DOHH2 (cell line): ENCODE data around the gene NOMO2.
"Not testable (repeated sequence)": the region's sequence is repeated elsewhere in the genome, so short reads cannot be mapped to it uniquely, and the experiment has no call there.

Source experiments
- H3F3A ChIP-seq: fragments of 200-600 bp; sonication (generic), shearing (Covaris generic); 2 replicates; pipeline ENCODE4 v1.6.0; 2016; ENCODE audit warnings: antibody characterized with exemption, mild to moderate bottlenecking; ENCODE audit not compliant: control insufficient read depth, insufficient read depth
- H3K27ac ChIP-seq: fragments of 200-600 bp; sonication (generic); 2 replicates; pipeline ENCODE4 v1.5.1; 2014; ENCODE audit warnings: low read depth, mild to moderate bottlenecking, low read length, moderate library complexity
- H3K27me3 ChIP-seq: fragments of 200-600 bp; sonication (generic); 2 replicates; pipeline ENCODE4 v1.6.1; 2014; ENCODE audit warnings: mild to moderate bottlenecking, low read length, mixed read lengths; ENCODE audit not compliant: control insufficient read depth
- H3K36me3 ChIP-seq: fragments of 200-600 bp; sonication (generic); 2 replicates; pipeline ENCODE4 v1.6.1; 2014; ENCODE audit warnings: mild to moderate bottlenecking, low read length, moderate library complexity, mixed read lengths; ENCODE audit not compliant: control insufficient read depth
- H3K4me1 ChIP-seq: fragments of 200-600 bp; sonication (generic); 2 replicates; pipeline ENCODE4 v1.6.1; 2014; ENCODE audit warnings: mild to moderate bottlenecking, low read length, mixed read lengths; ENCODE audit not compliant: control insufficient read depth
- H3K4me2 ChIP-seq: fragments of 200-600 bp; sonication (generic); 2 replicates; pipeline ENCODE4 v1.6.0; 2014; ENCODE audit warnings: mild to moderate bottlenecking, low read length, moderate library complexity
- H3K4me3 ChIP-seq: fragments of 200-600 bp; sonication (generic); 2 replicates; pipeline ENCODE4 v1.5.1; 2014; ENCODE audit warnings: mild to moderate bottlenecking, low read length, mixed read lengths
- H3K79me2 ChIP-seq: fragments of 200-600 bp; sonication (generic); 2 replicates; pipeline ENCODE4 v1.6.1; 2014; ENCODE audit warnings: mild to moderate bottlenecking, low read length, mixed read lengths; ENCODE audit not compliant: control insufficient read depth
- H3K9me2 ChIP-seq: fragments of 200-600 bp; sonication (generic); replicated peaks from 2 replicates; pipeline ENCODE4 v1.6.1; 2014; ENCODE audit warnings: mild to moderate bottlenecking, low read length, mixed read lengths; ENCODE audit not compliant: control insufficient read depth
- H3K9me3 ChIP-seq: fragments of 200-600 bp; sonication (generic); 2 replicates; pipeline ENCODE4 v1.6.1; 2014; ENCODE audit warnings: antibody characterized with exemption, low read length, mixed read lengths; ENCODE audit not compliant: control insufficient read depth, insufficient read depth
- H4K20me1 ChIP-seq: fragments of 200-600 bp; sonication (generic); 2 replicates; pipeline ENCODE4 v1.6.0; 2014; ENCODE audit warnings: low read depth, mild to moderate bottlenecking, antibody characterized with exemption, low read length, moderate library complexity; ENCODE audit not compliant: control insufficient read depth, insufficient read depth
- TF ChIP-seq, protein P1 (sequence below): fragments of 200-600 bp; sonication (generic); IDR thresholded peaks from one replicate; pipeline ENCODE4 v1.5.1; 2014; ENCODE audit warnings: antibody characterized with exemption, mild to moderate bottlenecking, low read depth, low read length; ENCODE audit not compliant: poor library complexity, severe bottlenecking

The NOMO2 gene

DNA sequence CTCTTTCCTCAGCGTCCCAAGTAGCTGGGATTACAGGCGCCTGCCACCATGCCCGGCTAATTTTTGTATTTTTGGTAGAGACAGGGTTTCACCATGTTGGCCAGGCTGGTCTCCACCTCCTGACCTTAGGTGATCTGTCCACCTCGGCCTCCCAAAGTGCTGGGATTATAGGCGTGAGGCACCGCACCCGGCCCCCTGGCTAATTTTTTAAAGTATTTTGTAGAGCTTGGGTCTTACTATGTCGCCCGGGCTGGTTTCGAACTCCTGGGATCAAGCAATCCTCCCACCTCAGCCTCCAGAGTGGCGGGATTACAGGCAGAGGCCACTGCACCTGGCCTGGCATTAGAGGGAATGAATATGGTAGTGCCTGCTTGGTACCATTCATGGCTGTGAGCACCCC lies 33.9 kb upstream of the NOMO2 start:
- not testable (repeated sequence) for H4K20me1 ChIP-seq, H3K4me2 ChIP-seq, H3F3A ChIP-seq, H3K4me1 ChIP-seq, H3K27ac ChIP-seq, H3K36me3 ChIP-seq, H3K9me2 ChIP-seq, H3K4me3 ChIP-seq, H3K27me3 ChIP-seq, H3K9me3 ChIP-seq, H3K79me2 ChIP-seq

DNA sequence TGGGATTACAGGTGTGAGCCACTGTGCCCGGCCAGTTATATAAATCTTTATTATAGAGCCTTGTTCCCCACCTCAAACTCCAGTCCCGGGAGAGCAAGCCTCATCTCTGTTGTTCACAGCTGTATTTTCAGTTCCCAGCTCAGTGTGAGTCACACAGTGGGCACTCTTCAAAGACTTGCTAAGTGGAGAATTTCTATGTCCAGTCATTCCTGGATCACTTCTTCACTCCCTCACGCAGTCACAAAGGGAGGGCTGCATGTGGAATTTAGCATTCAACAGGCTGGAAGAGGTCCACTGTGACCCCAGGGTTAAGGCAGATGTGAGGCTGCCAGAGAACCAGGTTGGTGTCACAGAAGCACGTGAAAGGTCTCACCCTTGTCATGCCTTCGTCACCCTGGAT lies 33.0 kb upstream of the NOMO2 start:
- H3K79me2 ChIP-seq, H3K27ac ChIP-seq, H3K27me3 ChIP-seq, H3K4me2 ChIP-seq, H3K36me3 ChIP-seq, H4K20me1 ChIP-seq, H3K9me2 ChIP-seq, H3F3A ChIP-seq, H3K4me1 ChIP-seq, H3K9me3 ChIP-seq, H3K4me3 ChIP-seq: not testable (repeated sequence)

DNA sequence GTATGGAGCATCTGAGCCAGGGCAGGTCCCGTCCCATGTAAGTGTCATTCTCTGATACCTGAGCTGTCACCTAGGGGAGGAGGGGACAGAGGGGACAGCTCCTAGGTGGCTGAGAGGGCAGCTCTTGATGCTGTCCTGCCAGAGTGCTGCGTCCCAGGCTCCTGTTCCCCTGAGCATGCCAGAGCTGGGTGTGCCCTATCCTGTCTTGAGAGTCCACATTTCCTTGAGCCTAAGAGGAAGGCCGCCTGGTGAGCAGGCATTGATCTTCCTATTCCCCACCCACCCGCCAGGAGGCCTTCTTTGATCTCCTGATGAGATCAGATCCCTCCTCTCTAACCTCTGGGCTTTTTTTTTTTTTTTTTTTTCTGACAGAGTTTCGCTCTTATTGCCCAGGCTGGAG lies 32.0 kb upstream of the NOMO2 start:
- not testable (repeated sequence) for H4K20me1 ChIP-seq, H3K4me3 ChIP-seq, H3K79me2 ChIP-seq, H3K27me3 ChIP-seq, H3K9me2 ChIP-seq, H3K27ac ChIP-seq, H3F3A ChIP-seq, H3K9me3 ChIP-seq, H3K4me2 ChIP-seq, H3K36me3 ChIP-seq, H3K4me1 ChIP-seq

DNA sequence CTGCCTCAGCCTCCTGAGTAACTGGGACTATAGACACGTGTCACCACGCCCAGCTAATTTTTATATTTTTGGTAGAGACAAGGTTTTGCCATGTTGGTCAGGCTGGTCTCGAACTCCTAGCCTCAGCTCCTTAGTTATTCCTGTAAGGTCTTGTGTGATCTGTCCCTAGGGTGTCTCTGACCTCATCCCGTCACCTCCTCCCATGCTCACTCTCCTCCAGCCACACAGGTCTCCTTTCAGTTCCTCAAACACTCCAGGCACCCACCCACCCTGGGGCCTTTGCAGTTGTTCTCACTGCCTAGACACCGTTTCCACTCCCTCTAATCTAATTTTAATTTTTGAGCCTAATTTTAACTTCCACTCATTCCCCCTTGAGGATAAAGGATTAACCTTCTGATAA lies 31.1 kb upstream of the NOMO2 start:
- H3F3A ChIP-seq, H3K9me2 ChIP-seq, H3K4me2 ChIP-seq, H3K4me1 ChIP-seq, H3K36me3 ChIP-seq, H3K9me3 ChIP-seq, H3K79me2 ChIP-seq, H4K20me1 ChIP-seq, H3K27ac ChIP-seq, H3K27me3 ChIP-seq, H3K4me3 ChIP-seq: not testable (repeated sequence)

DNA sequence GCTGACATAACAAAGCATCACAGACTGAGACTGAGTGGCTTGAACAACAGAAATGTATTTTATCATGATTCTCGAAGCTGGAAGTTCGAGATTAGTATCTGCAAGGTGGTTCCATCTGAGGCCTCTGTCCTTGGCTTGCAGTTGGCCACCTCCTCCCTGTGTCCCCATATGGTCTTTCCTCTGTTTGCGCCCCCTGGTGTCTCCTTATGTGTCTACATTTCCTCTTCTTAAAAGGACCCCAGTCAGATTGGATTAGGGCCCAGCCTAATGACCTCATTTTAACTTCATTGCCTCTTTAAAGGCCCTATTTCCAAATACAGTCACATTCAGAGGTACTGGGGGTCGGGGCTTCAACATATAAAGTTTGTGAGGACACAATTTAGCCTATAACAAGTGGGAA lies 30.0 kb upstream of the NOMO2 start:
- H3K9me3 ChIP-seq, H3K4me3 ChIP-seq, H3K4me2 ChIP-seq, H3K36me3 ChIP-seq, H4K20me1 ChIP-seq, H3K79me2 ChIP-seq, H3F3A ChIP-seq, H3K27ac ChIP-seq, H3K27me3 ChIP-seq, H3K9me2 ChIP-seq, H3K4me1 ChIP-seq: not testable (repeated sequence)
- TF ChIP-seq, protein P1, sequence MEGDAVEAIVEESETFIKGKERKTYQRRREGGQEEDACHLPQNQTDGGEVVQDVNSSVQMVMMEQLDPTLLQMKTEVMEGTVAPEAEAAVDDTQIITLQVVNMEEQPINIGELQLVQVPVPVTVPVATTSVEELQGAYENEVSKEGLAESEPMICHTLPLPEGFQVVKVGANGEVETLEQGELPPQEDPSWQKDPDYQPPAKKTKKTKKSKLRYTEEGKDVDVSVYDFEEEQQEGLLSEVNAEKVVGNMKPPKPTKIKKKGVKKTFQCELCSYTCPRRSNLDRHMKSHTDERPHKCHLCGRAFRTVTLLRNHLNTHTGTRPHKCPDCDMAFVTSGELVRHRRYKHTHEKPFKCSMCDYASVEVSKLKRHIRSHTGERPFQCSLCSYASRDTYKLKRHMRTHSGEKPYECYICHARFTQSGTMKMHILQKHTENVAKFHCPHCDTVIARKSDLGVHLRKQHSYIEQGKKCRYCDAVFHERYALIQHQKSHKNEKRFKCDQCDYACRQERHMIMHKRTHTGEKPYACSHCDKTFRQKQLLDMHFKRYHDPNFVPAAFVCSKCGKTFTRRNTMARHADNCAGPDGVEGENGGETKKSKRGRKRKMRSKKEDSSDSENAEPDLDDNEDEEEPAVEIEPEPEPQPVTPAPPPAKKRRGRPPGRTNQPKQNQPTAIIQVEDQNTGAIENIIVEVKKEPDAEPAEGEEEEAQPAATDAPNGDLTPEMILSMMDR, result peak; percentile 37

DNA sequence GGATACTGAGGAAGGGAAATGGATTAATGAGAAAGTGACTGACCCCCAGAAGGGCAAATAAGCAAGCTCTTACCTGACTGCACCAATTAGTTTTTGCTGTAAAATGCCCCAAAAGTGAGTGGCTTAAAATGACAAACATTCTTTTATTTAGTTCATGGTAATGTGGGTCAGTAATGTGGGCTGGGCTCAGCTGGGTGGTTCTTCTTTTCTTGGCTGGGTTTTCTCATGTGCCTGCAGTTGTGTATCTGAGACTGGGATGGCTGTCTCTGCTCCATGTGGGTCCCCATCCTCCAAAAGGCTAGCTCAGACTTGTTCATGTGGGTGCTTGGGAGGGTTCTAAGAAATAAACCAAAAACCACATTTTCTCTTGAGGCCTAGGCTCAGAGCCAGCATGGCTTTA lies 29.5 kb upstream of the NOMO2 start:
- not testable (repeated sequence) for H3K27me3 ChIP-seq, H3K79me2 ChIP-seq, H3K4me3 ChIP-seq, H4K20me1 ChIP-seq, H3K27ac ChIP-seq, H3F3A ChIP-seq, H3K4me1 ChIP-seq, H3K9me2 ChIP-seq, H3K4me2 ChIP-seq, H3K9me3 ChIP-seq, H3K36me3 ChIP-seq

DNA sequence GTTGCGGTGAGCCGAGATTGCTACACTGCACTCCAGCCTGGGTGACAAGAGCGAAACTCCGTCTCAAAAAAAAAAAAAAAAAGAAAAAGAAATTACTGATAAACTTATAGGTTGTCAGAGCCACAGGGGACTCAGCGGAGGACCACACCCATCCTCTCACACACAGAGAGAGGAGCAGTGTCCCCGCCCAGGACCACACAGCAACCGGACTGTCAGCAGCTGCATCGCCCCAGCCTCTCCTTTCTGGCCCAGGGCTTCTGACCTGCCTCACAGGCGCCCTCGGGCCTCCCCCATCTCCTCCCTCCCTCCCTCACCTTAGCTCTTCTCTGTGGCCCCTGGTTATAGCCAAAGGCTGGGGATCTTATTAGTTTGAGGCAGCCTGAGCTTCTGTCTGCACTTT lies 27.9 kb upstream of the NOMO2 start:
- H3F3A ChIP-seq, H3K36me3 ChIP-seq, H3K4me3 ChIP-seq, H3K27ac ChIP-seq, H3K79me2 ChIP-seq, H3K9me3 ChIP-seq, H3K4me1 ChIP-seq, H3K4me2 ChIP-seq, H3K27me3 ChIP-seq, H4K20me1 ChIP-seq, H3K9me2 ChIP-seq: not testable (repeated sequence)
